HCT116 (cell line): ENCODE results near the gene SFXN5. TPM values are rescaled to one million over a fixed set of nuclear protein-coding genes. Genes with fewer than 3 reads are reported as not detected.

ENCODE experiments used
- ATAC-seq: fragments of 200-7000 bp; cut with Tn5 transposase; 2 replicates; pipeline ENCODE4 v1.9.1; 2020; ENCODE audit warnings: mild to moderate bottlenecking, moderate library complexity
- BruUV-seq: library from RNA; stranded (reverse); fragments of 400-500 nt; replicated peaks from 2 replicates; lab custom pipeline; 2021; lab: Mats Ljungman, UMichigan
- CTCF ChIA-PET: fragments of 300-600 bp; sonication (Branson Sonifier 250); formaldehyde crosslinking; loops from one replicate; lab custom pipeline; 2021; ENCODE audit warnings: antibody characterized with exemption; lab: Charles Lee
- POLR2A ChIA-PET: fragments of 300-600, 350-600 bp; sonication (Branson Sonifier 250); formaldehyde crosslinking; loops from one replicate; lab custom pipeline; 2021; ENCODE audit warnings: antibody characterized with exemption; lab: Charles Lee
- RAD21 ChIA-PET, 2 experiments: fragments of 300-600 bp; sonication (Branson Sonifier 250); formaldehyde crosslinking; loops; one replicate each; lab custom pipeline; 2023; ENCODE audit warnings: low total read pairs in 2 of 2; ENCODE audit not compliant: uncharacterized antibody in 2 of 2, unreplicated experiment in 2 of 2, low non-redundant PET in 1 of 2; lab: Charles Lee
- DNase-seq: peaks from one replicate; pipeline ENCODE4 v3.0.0-alpha.2; 2010; ENCODE audit warnings: low read depth, low spot score
- H2AFZ ChIP-seq: fragments of 200-600 bp; shearing (Covaris generic), sonication (generic); 2 replicates; pipeline ENCODE4 v1.6.1; 2017; ENCODE audit warnings: low read depth, mixed run types, mixed read lengths, antibody characterized with exemption, low read length; ENCODE audit not compliant: poor library complexity, severe bottlenecking
- H3K27ac ChIP-seq: 2 replicates; pipeline ENCODE4 v1.5.1; 2012; ENCODE audit warnings: low read depth, low read length
- H3K27me3 ChIP-seq: fragments of 200-600 bp; sonication (generic); 2 replicates; pipeline ENCODE4 v1.6.1; 2016; ENCODE audit warnings: mixed run types, low read length, mixed read lengths; ENCODE audit not compliant: insufficient read depth
- H3K36me3 ChIP-seq, 2 experiments: fragments of 200-500 bp in 1 of 2; fragments of 200-600 bp in 1 of 2; sonication (Bioruptor generic) in 1 of 2; sonication (generic) in 1 of 2; 2 replicates each; pipeline versions ENCODE4 v1.5.1 to v1.6.1; 2014 to 2016; ENCODE audit warnings: low read length in 2 of 2, inconsistent platforms in 1 of 2, mixed read lengths in 1 of 2, mixed run types in 1 of 2; ENCODE audit not compliant: insufficient read depth in 2 of 2, control insufficient read depth in 1 of 2
- H3K4me1 ChIP-seq, 2 experiments: fragments of 200-600 bp in 1 of 2; sonication (generic) in 1 of 2; 2 replicates each; pipeline versions ENCODE4 v1.5.1 to v1.6.1; 2012 to 2017; ENCODE audit warnings: low read length in 2 of 2, inconsistent platforms in 1 of 2, mild to moderate bottlenecking in 1 of 2, mixed read lengths in 1 of 2, mixed run types in 1 of 2, moderate library complexity in 1 of 2; ENCODE audit not compliant: insufficient read depth in 2 of 2, control insufficient read depth in 1 of 2
- H3K4me2 ChIP-seq: fragments of 200-600 bp; sonication (generic); 2 replicates; pipeline ENCODE4 v1.6.1; 2017; ENCODE audit warnings: mixed run types, low read length, mixed read lengths
- H3K4me3 ChIP-seq, 2 experiments: fragments of 200-600 bp in 1 of 2; sonication (generic) in 1 of 2; replicated peaks in 1 of 2; 2 replicates each; pipeline ENCODE4 v1.5.1; 2011 to 2016; ENCODE audit warnings: low read length in 2 of 2, control low read depth in 1 of 2, low read depth in 1 of 2, mild to moderate bottlenecking in 1 of 2, mixed read lengths in 1 of 2, mixed run types in 1 of 2
- H3K79me2 ChIP-seq: fragments of 200-600 bp; sonication (generic); 2 replicates; pipeline ENCODE4 v1.6.1; 2017; ENCODE audit warnings: mild to moderate bottlenecking, mixed run types, low read length, moderate library complexity, mixed read lengths; ENCODE audit not compliant: insufficient read depth
- H3K9ac ChIP-seq: fragments of 200-600 bp; sonication (generic); 2 replicates; pipeline ENCODE4 v1.6.1; 2016; ENCODE audit warnings: low read length, mixed read lengths
- H3K9me2 ChIP-seq: fragments of 200-600 bp; sonication (generic), shearing (Covaris generic); 2 replicates; pipeline ENCODE4 v1.6.1; 2017; ENCODE audit warnings: mixed run types, mild to moderate bottlenecking, moderate library complexity; ENCODE audit not compliant: insufficient read depth
- H3K9me3 ChIP-seq, 2 experiments: fragments of 200-500 bp in 1 of 2; fragments of 200-600 bp in 1 of 2; sonication (Bioruptor generic) in 1 of 2; sonication (generic) in 1 of 2; 2 replicates each; pipeline ENCODE4 v1.6.1; 2014 to 2017; ENCODE audit warnings: low read length in 2 of 2, mixed read lengths in 2 of 2, inconsistent platforms in 1 of 2, low read depth in 1 of 2, mild to moderate bottlenecking in 1 of 2, mixed run types in 1 of 2, moderate library complexity in 1 of 2; ENCODE audit not compliant: control insufficient read depth in 1 of 2, insufficient read depth in 1 of 2
- H4K20me1 ChIP-seq: fragments of 200-600 bp; sonication (generic), shearing (Covaris generic); 2 replicates; pipeline ENCODE4 v1.6.1; 2017; ENCODE audit warnings: mixed run types, mild to moderate bottlenecking, moderate library complexity; ENCODE audit not compliant: insufficient read depth
- ATF3 ChIP-seq: IDR thresholded peaks from 2 replicates; pipeline ENCODE4 v1.6.1; 2012
- CBX3 ChIP-seq: IDR thresholded peaks from 2 replicates; pipeline ENCODE4 v1.6.1; 2012; ENCODE audit warnings: low read depth
- CTCF ChIP-seq, 3 experiments: fragments of 200-600 bp in 1 of 3; sonication (generic) in 1 of 3; IDR thresholded peaks in 2 of 3; conservative IDR thresholded peaks in 1 of 3; 2 replicates each; pipeline ENCODE4 v1.5.1; 2012 to 2017; ENCODE audit warnings: low read depth in 2 of 3, low read length in 2 of 3, antibody characterized with exemption in 1 of 3, borderline replicate concordance in 1 of 3, control low read depth in 1 of 3, mild to moderate bottlenecking in 1 of 3, mixed read lengths in 1 of 3, mixed run types in 1 of 3, moderate library complexity in 1 of 3; ENCODE audit not compliant: insufficient read depth in 1 of 3
- EGR1 ChIP-seq: IDR thresholded peaks from 2 replicates; pipeline ENCODE4 v1.6.1; 2012; ENCODE audit warnings: low read depth
- ELF1 ChIP-seq: IDR thresholded peaks from 2 replicates; pipeline ENCODE4 v1.6.1; 2012; ENCODE audit warnings: low read depth, borderline replicate concordance
- EZH2 ChIP-seq: fragments of 200-600 bp; sonication (generic); IDR thresholded peaks from 2 replicates; pipeline ENCODE4 v1.6.1; 2017; ENCODE audit warnings: antibody characterized with exemption, mixed run types
- FOSL1 ChIP-seq: IDR thresholded peaks from 2 replicates; pipeline ENCODE4 v1.6.1; 2012; ENCODE audit warnings: low read depth
- MAX ChIP-seq: IDR thresholded peaks from 2 replicates; pipeline ENCODE4 v1.6.1; 2012
- POLR2A ChIP-seq: IDR thresholded peaks from 2 replicates; pipeline ENCODE4 v1.7.0; 2011; ENCODE audit warnings: borderline replicate concordance; ENCODE audit not compliant: insufficient read depth, insufficient read length; ENCODE audit errors: extremely low read depth
- POLR2AphosphoS5 ChIP-seq: IDR thresholded peaks from 2 replicates; pipeline ENCODE4 v1.6.1; 2011; ENCODE audit warnings: mild to moderate bottlenecking, low read depth, low read length, moderate library complexity
- RAD21 ChIP-seq: IDR thresholded peaks from 2 replicates; pipeline ENCODE4 v1.6.1; 2012; ENCODE audit warnings: low read depth, mild to moderate bottlenecking
- REST ChIP-seq: IDR thresholded peaks from 2 replicates; pipeline ENCODE4 v1.6.1; 2012; ENCODE audit warnings: low read depth
- SIN3A ChIP-seq: IDR thresholded peaks from 2 replicates; pipeline ENCODE4 v1.6.1; 2012; ENCODE audit warnings: low read depth
- SP1 ChIP-seq: IDR thresholded peaks from 2 replicates; pipeline ENCODE4 v1.6.1; 2012; ENCODE audit warnings: low read depth
- SRF ChIP-seq: IDR thresholded peaks from 2 replicates; pipeline ENCODE4 v1.6.1; 2012; ENCODE audit warnings: low read depth
- TCF7L2 ChIP-seq: IDR thresholded peaks from 2 replicates; pipeline ENCODE4 v1.7.0; 2011; ENCODE audit warnings: borderline replicate concordance, inconsistent platforms; ENCODE audit not compliant: insufficient read depth, insufficient read length; ENCODE audit errors: extremely low read depth
- YY1 ChIP-seq: IDR thresholded peaks from 2 replicates; pipeline ENCODE4 v1.6.1; 2011; ENCODE audit warnings: low read length, low read depth, moderate library complexity, mild to moderate bottlenecking; ENCODE audit not compliant: insufficient replicate concordance; ENCODE audit errors: extremely low read depth
- ZBTB33 ChIP-seq: IDR thresholded peaks from 2 replicates; pipeline ENCODE4 v1.6.1; 2011; ENCODE audit warnings: mild to moderate bottlenecking, low read length, moderate library complexity; ENCODE audit not compliant: insufficient replicate concordance; ENCODE audit errors: extremely low read depth
- ZFX ChIP-seq: fragments of 450-650 bp; IDR thresholded peaks from 2 replicates; pipeline ENCODE4 v1.6.1; 2017
- ZNF274 ChIP-seq: fragments of 200-500 bp; sonication (Bioruptor generic); IDR thresholded peaks from 2 replicates; pipeline ENCODE4 v1.6.1; 2014; ENCODE audit warnings: mild to moderate bottlenecking, low read depth, low read length, inconsistent platforms
- intact Hi-C: fragments of 100-400 bp; cut with micrococcal nuclease; formaldehyde crosslinking; loops from 2 replicates; pipeline ENCODE4 v1.10.0; 2022
- total RNA-seq: library from RNA; stranded (reverse); gene quantifications from one replicate; pipeline ENCODE4 v1.2.1, GENCODE V29; 2021; ENCODE audit not compliant: unreplicated experiment

Gene SFXN5
- total RNA-seq, 1 experiment from 2014 or later, result 10.0 TPM

GRCh38 chr2:73105511-73105971 is 34.0 kb upstream of the SFXN5 start:
- no peak for TF ChIP-seq ATF3
- TF ChIP-seq MAX, result no peak
- no peak for TF ChIP-seq YY1
- no peak for TF ChIP-seq RAD21
- TF ChIP-seq ZNF274, result no peak
- no peak for TF ChIP-seq ZBTB33
- no peak for TF ChIP-seq EGR1
- no peak for TF ChIP-seq SP1
- no peak for TF ChIP-seq POLR2A
- TF ChIP-seq TCF7L2, result no peak
- no peak for TF ChIP-seq SRF
- TF ChIP-seq EZH2, result no peak
- no peak for TF ChIP-seq REST
- TF ChIP-seq FOSL1, result no peak
- TF ChIP-seq ELF1, result no peak
- no peak for TF ChIP-seq CBX3
- TF ChIP-seq POLR2AphosphoS5, result no peak
- no peak for TF ChIP-seq ZFX
- no peak for TF ChIP-seq CTCF (IDR thresholded peaks at IDR 0.05 in 2 of 3, conservative IDR thresholded peaks at IDR 0.05 in 1 of 3; ENCODE audit: borderline replicate concordance in 1 of 3, insufficient read depth in 1 of 3, low read depth in 2 of 3, low read length in 2 of 3)
- TF ChIP-seq SIN3A, result no peak
- Histone ChIP-seq H3K27ac (no peak overlapping the region), H3K4me1 (peaks cover 5 to 12% of the 10 kb centered on the region in 2 experiments), H4K20me1 (no peaks in the 10 kb centered on the region), H3K79me2 (peaks cover 75% of the 10 kb centered on the region), H3K4me3 (no peak overlapping the region), H2AFZ (no peak overlapping the region), H3K9me2 (no peaks in the 10 kb centered on the region), H3K4me2 (no peak overlapping the region), H3K9me3 (no peaks in the 10 kb centered on the region), H3K27me3 (no peaks in the 10 kb centered on the region), H3K36me3 (no peaks in the 10 kb centered on the region; a peak in 1 of 4 replicates), H3K9ac (no peak overlapping the region)
- RAD21 ChIA-PET, result interaction anchor here in 1 of 2 experiments (0.6 kb wide), 1 partner anchor 58 kb away, joined by 3 read pairs; no protein-coding TSS in a partner anchor
- ATAC-seq (no peak), DNase-seq (no peak)
- BruUV-seq, result no TSS peak
- POLR2A ChIA-PET, result no interaction called here
- intact Hi-C loops, result no loop called here
- CTCF ChIA-PET, result no interaction called here
